ENCODE measurements around the gene KRR1. TPM values are rescaled to one million over a fixed set of nuclear protein-coding genes. Genes with fewer than 3 reads are reported as not detected.

The KRR1 gene
- total RNA-seq, 1 donor from 2014 or later, result 59.4 TPM

DNA sequence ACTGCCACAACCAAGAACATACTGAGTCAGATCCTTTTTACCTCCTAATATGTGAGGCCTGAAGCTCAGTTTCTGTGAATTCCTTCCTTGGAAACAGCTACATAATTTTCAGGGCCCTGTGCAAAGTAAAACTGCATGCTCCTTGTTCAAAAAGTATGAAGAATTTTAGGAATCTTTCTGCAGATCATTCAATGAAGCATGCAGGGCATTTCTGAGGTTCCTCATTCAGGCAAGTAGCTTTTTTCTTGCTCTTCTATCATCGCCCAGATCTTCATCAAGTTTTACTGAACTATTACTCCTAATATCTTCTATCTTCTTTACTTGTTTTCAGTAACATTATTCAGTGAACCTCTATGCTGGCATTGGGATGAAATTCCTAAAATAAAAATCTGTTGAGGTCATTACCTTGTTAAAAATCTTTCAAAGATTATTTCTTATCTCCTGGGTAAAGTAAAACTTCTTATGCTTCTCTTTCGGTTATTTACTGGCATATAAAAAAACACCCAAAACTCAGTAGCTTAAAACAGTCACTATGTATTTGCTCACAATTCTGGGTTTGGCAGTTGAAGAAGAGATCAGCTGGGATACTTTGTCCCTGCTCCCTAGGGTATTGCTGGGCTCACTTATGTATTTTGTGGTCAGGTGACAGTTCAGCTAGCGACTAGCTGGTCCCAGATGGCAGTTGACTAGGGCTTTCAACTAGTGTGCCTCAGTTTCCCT lies 42.6 kb upstream of the KRR1 start:
- TF ChIP-seq, protein P1, sequence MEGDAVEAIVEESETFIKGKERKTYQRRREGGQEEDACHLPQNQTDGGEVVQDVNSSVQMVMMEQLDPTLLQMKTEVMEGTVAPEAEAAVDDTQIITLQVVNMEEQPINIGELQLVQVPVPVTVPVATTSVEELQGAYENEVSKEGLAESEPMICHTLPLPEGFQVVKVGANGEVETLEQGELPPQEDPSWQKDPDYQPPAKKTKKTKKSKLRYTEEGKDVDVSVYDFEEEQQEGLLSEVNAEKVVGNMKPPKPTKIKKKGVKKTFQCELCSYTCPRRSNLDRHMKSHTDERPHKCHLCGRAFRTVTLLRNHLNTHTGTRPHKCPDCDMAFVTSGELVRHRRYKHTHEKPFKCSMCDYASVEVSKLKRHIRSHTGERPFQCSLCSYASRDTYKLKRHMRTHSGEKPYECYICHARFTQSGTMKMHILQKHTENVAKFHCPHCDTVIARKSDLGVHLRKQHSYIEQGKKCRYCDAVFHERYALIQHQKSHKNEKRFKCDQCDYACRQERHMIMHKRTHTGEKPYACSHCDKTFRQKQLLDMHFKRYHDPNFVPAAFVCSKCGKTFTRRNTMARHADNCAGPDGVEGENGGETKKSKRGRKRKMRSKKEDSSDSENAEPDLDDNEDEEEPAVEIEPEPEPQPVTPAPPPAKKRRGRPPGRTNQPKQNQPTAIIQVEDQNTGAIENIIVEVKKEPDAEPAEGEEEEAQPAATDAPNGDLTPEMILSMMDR (conservative IDR thresholded peaks at IDR 0.05), result no peak
- H3K27ac Mint-ChIP-seq (ENCODE audit: unreplicated experiment), result no peak overlapping the region
- no peak overlapping the region for H3K4me3 Mint-ChIP-seq
- no peaks in the 10 kb centered on the region for H3K36me3 Mint-ChIP-seq (ENCODE audit: low read depth)
- no peaks in the 10 kb centered on the region for H3K9me3 Mint-ChIP-seq
- no peaks in the 10 kb centered on the region for H3K27me3 Mint-ChIP-seq (ENCODE audit: low read depth)
- H3K4me1 Mint-ChIP-seq, result peaks cover 31% of the 10 kb centered on the region
- no peak for DNase-seq (ENCODE audit: low read depth, low spot score)

DNA sequence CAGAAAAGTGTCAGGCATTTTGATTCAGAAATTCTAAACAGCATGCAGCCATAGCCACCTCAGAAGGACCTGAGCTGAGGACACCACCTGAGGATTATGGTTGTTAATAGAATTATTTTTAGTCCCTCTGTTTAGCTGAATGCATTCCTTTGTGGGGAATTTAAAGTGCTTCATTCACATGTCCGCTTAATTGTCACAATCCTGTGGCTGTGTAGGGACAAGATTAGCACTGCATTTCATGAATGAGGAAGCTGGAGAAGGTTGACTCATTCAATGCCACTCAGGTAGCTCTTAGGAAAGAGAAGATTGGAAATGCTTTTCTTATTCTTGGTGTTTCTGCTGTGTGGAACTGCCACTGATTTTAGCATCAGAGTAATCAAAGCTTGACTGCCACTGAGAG lies 42.0 kb upstream of the KRR1 start:
- Mint-ChIP-seq H3K36me3 (ENCODE audit: low read depth) (no peaks in the 10 kb centered on the region), H3K9me3 (no peaks in the 10 kb centered on the region), H3K4me1 (peaks cover 29% of the 10 kb centered on the region), H3K27me3 (ENCODE audit: low read depth) (no peaks in the 10 kb centered on the region), H3K4me3 (no peak overlapping the region), H3K27ac (ENCODE audit: unreplicated experiment) (no peak overlapping the region)
- TF ChIP-seq, protein P1 (conservative IDR thresholded peaks at IDR 0.05), result no peak
- no peak for DNase-seq (ENCODE audit: low read depth, low spot score)

DNA sequence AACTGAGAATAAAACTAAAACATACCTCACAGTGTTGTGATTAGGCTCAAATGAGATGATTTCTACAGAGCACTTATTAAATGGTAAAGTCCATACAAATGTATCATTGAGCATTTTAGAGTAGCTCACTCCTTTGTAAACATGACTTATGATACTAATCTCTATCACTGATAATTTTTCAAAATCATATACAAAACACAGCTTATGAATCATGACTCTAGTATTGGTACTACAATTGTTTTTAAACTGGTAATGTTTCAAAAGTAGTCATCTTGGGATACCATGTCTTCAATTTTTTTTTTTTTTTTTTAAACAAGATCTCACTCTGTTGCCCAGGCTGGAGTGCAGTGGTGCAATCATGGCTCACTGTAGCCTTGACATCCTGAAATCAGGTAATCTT lies 40.1 kb upstream of the KRR1 start:
- H3K27me3 Mint-ChIP-seq (ENCODE audit: low read depth), result no peaks in the 10 kb centered on the region

DNA sequence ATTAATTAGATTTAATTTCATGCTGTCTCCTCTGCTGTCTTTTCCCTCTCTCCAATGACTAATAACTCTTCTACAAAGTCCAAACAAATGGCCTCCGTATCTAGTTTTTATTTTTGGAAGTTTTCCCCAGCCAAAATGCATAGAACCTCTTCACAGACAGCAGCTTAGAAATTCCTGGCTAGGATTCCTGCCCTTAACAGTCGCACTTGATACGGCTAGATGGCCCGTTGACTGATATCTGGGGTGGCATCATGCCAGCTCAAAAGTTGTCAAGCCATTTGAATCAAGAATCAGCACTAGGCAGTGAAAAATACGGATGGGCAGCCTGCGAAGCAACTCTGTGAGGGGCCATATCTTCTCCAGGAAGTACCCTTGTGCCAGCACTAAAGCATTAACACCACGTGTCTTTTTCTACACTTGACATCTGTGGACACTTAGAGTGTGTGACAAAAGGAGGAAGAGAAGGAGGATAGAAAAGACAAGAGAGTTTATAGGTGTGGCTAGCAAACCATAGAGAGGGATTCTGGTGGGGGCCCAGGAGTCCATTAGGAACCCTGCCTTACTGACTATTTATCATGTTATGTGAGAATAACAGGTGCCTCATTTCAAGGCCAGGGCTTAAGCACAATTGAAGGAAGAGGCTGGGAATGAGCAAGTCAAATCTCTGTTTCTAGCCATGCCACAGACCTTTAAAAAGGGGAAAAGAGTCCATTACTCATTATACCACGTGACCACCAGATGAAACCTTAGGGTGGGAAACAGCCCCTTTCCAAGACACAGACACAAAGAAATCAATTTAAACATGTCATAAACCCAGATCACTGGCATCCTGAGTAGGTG lies 39.2 kb upstream of the KRR1 start:
- Mint-ChIP-seq H3K9me3 (no peaks in the 10 kb centered on the region), H3K4me3 (no peak overlapping the region), H3K36me3 (ENCODE audit: low read depth) (no peaks in the 10 kb centered on the region), H3K4me1 (peaks cover 26% of the 10 kb centered on the region), H3K27me3 (ENCODE audit: low read depth) (no peaks in the 10 kb centered on the region), H3K27ac (ENCODE audit: unreplicated experiment) (no peak overlapping the region)
- TF ChIP-seq, protein P1 (conservative IDR thresholded peaks at IDR 0.05), result no peak
- DNase-seq (ENCODE audit: low read depth, low spot score), result no peak

More for the DNA sequence above, 40.1 kb upstream of the KRR1 start:
- Mint-ChIP-seq H3K27ac (ENCODE audit: unreplicated experiment) (no peak overlapping the region), H3K4me1 (peaks cover 26% of the 10 kb centered on the region), H3K9me3 (no peaks in the 10 kb centered on the region), H3K36me3 (ENCODE audit: low read depth) (no peaks in the 10 kb centered on the region), H3K4me3 (no peak overlapping the region)
- TF ChIP-seq, protein P1 (conservative IDR thresholded peaks at IDR 0.05), result no peak
- DNase-seq (ENCODE audit: low read depth, low spot score), result no peak

DNA sequence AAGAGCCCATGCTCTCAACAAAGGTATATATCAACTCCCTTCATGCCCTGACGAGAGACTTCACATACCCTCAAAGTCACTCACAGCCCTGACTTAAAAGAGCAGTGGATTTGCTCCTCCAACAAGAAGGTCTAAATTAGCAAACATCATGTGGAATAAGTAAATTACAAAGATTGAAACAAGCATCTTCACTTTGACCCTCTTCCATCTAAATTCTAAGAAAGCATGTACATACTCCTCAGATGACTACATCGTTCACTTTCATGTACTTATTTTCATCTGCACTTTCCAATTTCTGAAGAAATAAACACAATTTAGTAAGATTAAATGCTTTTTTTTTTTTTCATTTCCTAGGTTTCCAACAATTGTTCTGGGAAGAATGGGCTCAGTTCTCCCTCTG lies 38.6 kb upstream of the KRR1 start:
- Mint-ChIP-seq H3K9me3 (no peaks in the 10 kb centered on the region), H3K4me1 (peaks cover 29% of the 10 kb centered on the region), H3K36me3 (ENCODE audit: low read depth) (no peaks in the 10 kb centered on the region), H3K4me3 (no peak overlapping the region), H3K27me3 (ENCODE audit: low read depth) (no peaks in the 10 kb centered on the region), H3K27ac (ENCODE audit: unreplicated experiment) (no peak overlapping the region)
- TF ChIP-seq, protein P1 (conservative IDR thresholded peaks at IDR 0.05), result no peak
- DNase-seq (ENCODE audit: low read depth, low spot score), result no peak

Data from neural crest cell (in vitro differentiated cells).